T-cell (primary cell): ENCODE measurements around the gene CCDC148. TPM values are rescaled to one million over a fixed set of nuclear protein-coding genes. Genes with fewer than 3 reads are reported as not detected.

Experiments used
- ATAC-seq, 4 experiments: fragments of 200-7000 bp in 3 of 4; fragments of 150-1000 bp in 1 of 4; cut with Tn5 transposase; replicated peaks in 1 of 4; 1 replicate in 3 of 4; 2 replicates in 1 of 4; pipeline ENCODE4 v1.10.0; 2021; ENCODE audit warnings: moderate library complexity in 3 of 4, mild to moderate bottlenecking in 2 of 4, moderate number of reproducible peaks in 1 of 4
- CTCF ChIA-PET, 2 donors: fragments of 300-600 bp; sonication (Branson Sonifier 250); formaldehyde crosslinking; loops; one replicate each; lab custom pipeline; 2022; ENCODE audit warnings: antibody characterized with exemption in 2 of 2; lab: Charles Lee
- POLR2A ChIA-PET, 2 donors: fragments of 300-600 bp; sonication (Branson Sonifier 250); formaldehyde crosslinking; loops; one replicate each; lab custom pipeline; 2022; ENCODE audit warnings: antibody characterized with exemption in 2 of 2; lab: Charles Lee
- DNase-seq, 35 experiments: peaks; one replicate each; pipeline versions ENCODE4 v3.0.0 to v3.0.0-alpha.2; 2013 to 2023
- H3K27ac ChIP-seq: one replicate; pipeline ENCODE4 v1.5.1; 2013; ENCODE audit warnings: low read length
- H3K27me3 ChIP-seq, 2 experiments: replicated peaks in 1 of 2; 1 replicate in 1 of 2; 2 replicates in 1 of 2; pipeline versions ENCODE4 v1.6.1 to v1.7.0; 2013; ENCODE audit warnings: low read length in 1 of 2, mixed read lengths in 1 of 2; ENCODE audit not compliant: control insufficient read depth in 2 of 2, insufficient read depth in 2 of 2; ENCODE audit errors: extremely low read depth in 1 of 2
- H3K36me3 ChIP-seq, 2 donors: 1 replicate in 1 of 2; 2 replicates in 1 of 2; pipeline versions ENCODE4 v1.6.1 to v1.7.0; 2013; ENCODE audit warnings: low read length in 1 of 2; ENCODE audit not compliant: control insufficient read depth in 2 of 2, insufficient read depth in 1 of 2; ENCODE audit errors: extremely low read depth in 1 of 2
- H3K4me1 ChIP-seq, 2 experiments: 1 replicate in 1 of 2; 2 replicates in 1 of 2; pipeline versions ENCODE4 v1.6.1 to v1.7.0; 2013; ENCODE audit warnings: low read length in 2 of 2, mixed read lengths in 1 of 2; ENCODE audit not compliant: insufficient read depth in 2 of 2, control insufficient read depth in 1 of 2; ENCODE audit errors: extremely low read depth in 1 of 2
- H3K4me3 ChIP-seq, 2 donors: 1 replicate in 1 of 2; 2 replicates in 1 of 2; pipeline versions ENCODE4 v1.5.1 to v1.7.0; 2013; ENCODE audit warnings: mild to moderate bottlenecking in 2 of 2, low read length in 1 of 2, moderate library complexity in 1 of 2; ENCODE audit not compliant: control insufficient read depth in 1 of 2; ENCODE audit errors: extremely low read depth in 1 of 2
- H3K9me3 ChIP-seq: 2 replicates; pipeline ENCODE4 v1.7.0; 2013
- H3K27ac Mint-ChIP-seq, 2 donors: one replicate each; pipeline ENCODE4 v1.8.0; 2020 to 2021; ENCODE audit warnings: mild to moderate bottlenecking in 2 of 2, mixed read lengths in 2 of 2
- H3K27me3 Mint-ChIP-seq, 2 donors: one replicate each; pipeline ENCODE4 v1.8.0; 2021 to 2022; ENCODE audit warnings: mixed read lengths in 2 of 2
- H3K36me3 Mint-ChIP-seq: one replicate; pipeline ENCODE4 v1.8.0; 2021; ENCODE audit warnings: mixed read lengths
- H3K4me1 Mint-ChIP-seq, 3 donors: one replicate each; pipeline ENCODE4 v1.8.0; 2020 to 2022; ENCODE audit warnings: mixed read lengths in 3 of 3, mild to moderate bottlenecking in 1 of 3
- H3K4me3 Mint-ChIP-seq, 3 donors: one replicate each; pipeline ENCODE4 v1.8.0; 2020 to 2022; ENCODE audit warnings: mild to moderate bottlenecking in 3 of 3, mixed read lengths in 3 of 3, moderate library complexity in 3 of 3
- H3K9me3 Mint-ChIP-seq, 3 donors: one replicate each; pipeline ENCODE4 v1.8.0; 2020 to 2022; ENCODE audit warnings: mixed read lengths in 3 of 3
- WGBS: methylation state at CpG from one replicate; pipeline ENCODE4 v1.1.5; 2013; ENCODE audit warnings: missing lambda C conversion rate; ENCODE audit not compliant: insufficient coverage; 5-methylcytosine and 5-hydroxymethylcytosine counted together
- total RNA-seq, 35 experiments: library from RNA in 6 of 35; stranded (reverse) in 6 of 35; fragments of 120-200 nt in 1 of 35; gene quantifications; one replicate each; pipeline versions ENCODE4 v1.2.1 to v1.2.4 and lab custom pipeline; 2013 to 2026

CCDC148 gene
- total RNA-seq, 5 donors from 2014 or later (not counting 1 experiment from before 2014, with no cell fraction given): not detected

- H3K4me1 Mint-ChIP-seq: peaks cover 0 to 6% (median 5%) of the 10 kb centered on the region in 3 donors
- Histone ChIP-seq H3K4me1 (no peaks in the 10 kb centered on the region), H3K9me3 (no peaks in the 10 kb centered on the region), H3K4me3 (no peak overlapping the region), H3K36me3 (no peaks in the 10 kb centered on the region), H3K27me3 (no peaks in the 10 kb centered on the region), H3K27ac (no peak overlapping the region)
- no peaks in the 10 kb centered on the region for H3K27me3 Mint-ChIP-seq
- ATAC-seq (no peak), DNase-seq (no peak)
- H3K4me3 Mint-ChIP-seq: no peak overlapping the region
- H3K36me3 Mint-ChIP-seq: peaks cover 21% of the 10 kb centered on the region
- no peaks in the 10 kb centered on the region for H3K9me3 Mint-ChIP-seq
- POLR2A ChIA-PET: no interaction called here
- CTCF ChIA-PET: no interaction called here
- no CpG with 5 or more reads among the region's 2 CpGs for WGBS
- H3K27ac Mint-ChIP-seq: no peak overlapping the region
Observed at GRCh38 chr2:158499383-158499782, 42.8 kb upstream of the CCDC148 start.

DNA sequence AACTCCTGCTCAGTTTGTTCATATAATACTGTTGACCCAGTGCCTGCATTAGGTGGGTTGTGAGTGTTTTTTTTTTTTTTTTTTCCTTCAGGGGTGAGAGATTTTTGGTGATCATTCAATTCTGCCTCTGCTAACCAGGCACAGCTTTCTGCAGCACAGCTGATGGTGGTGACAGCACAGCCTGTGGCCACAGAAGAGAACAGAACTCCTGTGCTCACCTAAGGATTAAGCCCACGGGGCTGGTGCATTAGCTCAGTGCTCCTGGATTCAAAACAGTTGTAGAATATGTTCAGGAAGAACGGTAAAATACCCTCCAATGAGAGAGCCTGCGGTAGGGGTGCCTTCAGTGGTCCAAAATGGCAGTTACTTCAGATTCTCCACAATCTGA lies 42.2 kb upstream of the CCDC148 start:
- H3K9me3 Mint-ChIP-seq: no peaks in the 10 kb centered on the region
- H3K4me3 Mint-ChIP-seq: no peak overlapping the region
- DNase-seq: no peak
- CTCF ChIA-PET: interaction anchor here in 1 of 2 donors (0.7 kb wide), 1 partner anchor 10 kb away, joined by 5 read pairs; no protein-coding TSS in a partner anchor
- H3K9me3 ChIP-seq: no peaks in the 10 kb centered on the region
- H3K4me1 Mint-ChIP-seq: peaks cover 0 to 6% (median 5%) of the 10 kb centered on the region in 3 donors
- POLR2A ChIA-PET: no interaction called here
- H3K27me3 ChIP-seq: no peaks in the 10 kb centered on the region
- H3K4me1 ChIP-seq: no peaks in the 10 kb centered on the region
- H3K27ac ChIP-seq: no peak overlapping the region
- no CpG with 5 or more reads among the region's 3 CpGs for WGBS
- H3K27ac Mint-ChIP-seq: no peak overlapping the region
- no peak overlapping the region for H3K4me3 ChIP-seq
- H3K36me3 Mint-ChIP-seq: peaks cover 21% of the 10 kb centered on the region
- ATAC-seq: no peak
- no peaks in the 10 kb centered on the region for H3K27me3 Mint-ChIP-seq
- no peaks in the 10 kb centered on the region for H3K36me3 ChIP-seq

DNA sequence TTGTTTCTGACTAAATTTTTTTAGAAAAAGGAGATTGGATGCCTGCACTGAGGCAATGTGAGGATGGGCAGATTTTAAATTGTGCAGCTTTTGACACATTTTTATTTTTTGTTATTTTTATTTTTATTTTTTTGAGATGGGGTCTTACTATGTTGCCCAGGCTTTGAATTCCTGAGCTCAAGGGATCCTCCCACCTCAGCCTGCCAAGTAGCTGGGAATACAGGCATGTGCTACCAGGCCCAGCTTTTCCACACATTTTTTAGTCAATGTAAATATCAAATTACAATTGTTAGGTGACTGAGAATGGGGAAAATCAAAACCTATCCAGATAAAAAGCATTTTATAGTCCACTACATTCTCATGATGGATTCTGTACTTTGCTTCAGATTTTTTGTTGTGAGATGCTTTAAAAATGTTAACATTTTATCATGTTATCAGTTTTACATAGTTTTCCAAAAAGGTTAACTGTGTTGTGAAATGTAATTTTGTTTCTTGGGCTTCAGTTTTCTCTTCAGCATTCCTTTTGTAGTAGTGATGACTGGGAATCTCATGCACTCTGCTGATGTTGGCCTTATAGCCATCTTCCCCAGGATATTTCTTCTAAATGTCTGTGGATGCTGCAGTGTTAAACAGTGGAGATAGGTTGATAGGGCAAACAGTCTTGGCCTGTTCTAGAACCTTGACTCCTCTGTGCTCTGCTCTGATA lies 41.6 kb upstream of the CCDC148 start:
- no peaks in the 10 kb centered on the region for H3K4me1 ChIP-seq
- no peaks in the 10 kb centered on the region for H3K27me3 ChIP-seq
- no peaks in the 10 kb centered on the region for H3K36me3 ChIP-seq
- Mint-ChIP-seq H3K4me3 (no peak overlapping the region), H3K9me3 (no peaks in the 10 kb centered on the region), H3K27ac (no peak overlapping the region), H3K4me1 (peaks cover 0 to 6% (median 5%) of the 10 kb centered on the region in 3 donors), H3K36me3 (peaks cover 21% of the 10 kb centered on the region), H3K27me3 (no peaks in the 10 kb centered on the region)
- POLR2A ChIA-PET: no interaction called here
- H3K9me3 ChIP-seq: no peaks in the 10 kb centered on the region
- H3K27ac ChIP-seq: no peak overlapping the region
- CTCF ChIA-PET: interaction anchor here (0.6 to 0.7 kb wide), 2 partner anchors 11 to 20 kb away, joined by 3 to 5 read pairs; no protein-coding TSS in a partner anchor
- ATAC-seq (no peak), DNase-seq (no peak)
- H3K4me3 ChIP-seq: no peak overlapping the region

DNA sequence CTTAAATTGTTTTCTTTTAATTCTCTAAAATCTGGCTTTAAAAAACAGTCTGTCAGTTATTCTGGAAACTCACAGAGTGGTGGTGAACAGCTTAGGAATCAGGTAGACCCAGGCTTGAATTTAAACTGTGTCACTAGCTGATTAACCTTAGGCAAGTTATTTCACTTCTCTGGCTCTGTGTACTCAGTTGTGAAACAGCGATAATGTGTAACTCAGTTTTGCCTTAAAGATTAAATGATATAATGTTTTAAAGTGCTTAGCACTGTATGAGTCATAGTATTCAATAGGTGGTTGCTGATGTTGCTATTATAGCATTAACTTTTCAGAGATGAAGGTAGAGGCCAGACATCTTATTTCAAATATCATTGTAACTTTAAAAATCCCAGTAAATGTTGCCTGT lies 40.9 kb upstream of the CCDC148 start:
- Histone ChIP-seq H3K27ac (no peak overlapping the region), H3K27me3 (no peaks in the 10 kb centered on the region), H3K9me3 (no peaks in the 10 kb centered on the region), H3K36me3 (no peaks in the 10 kb centered on the region), H3K4me3 (no peak overlapping the region), H3K4me1 (no peaks in the 10 kb centered on the region)
- no peaks in the 10 kb centered on the region for H3K9me3 Mint-ChIP-seq
- ATAC-seq (no peak), DNase-seq (no peak)
- H3K36me3 Mint-ChIP-seq: peaks cover 22% of the 10 kb centered on the region
- ChIA-PET POLR2A (no interaction called here), CTCF (interaction anchor here in 1 of 2 donors (0.6 kb wide), 1 partner anchor 21 kb away, joined by 3 read pairs; no protein-coding TSS in a partner anchor)
- no peak overlapping the region for H3K27ac Mint-ChIP-seq
- no CpG with 5 or more reads among the region's 1 CpG for WGBS
- peaks cover 0 to 6% (median 5%) of the 10 kb centered on the region in 3 donors for H3K4me1 Mint-ChIP-seq
- no peaks in the 10 kb centered on the region for H3K27me3 Mint-ChIP-seq
- H3K4me3 Mint-ChIP-seq: no peak overlapping the region

DNA sequence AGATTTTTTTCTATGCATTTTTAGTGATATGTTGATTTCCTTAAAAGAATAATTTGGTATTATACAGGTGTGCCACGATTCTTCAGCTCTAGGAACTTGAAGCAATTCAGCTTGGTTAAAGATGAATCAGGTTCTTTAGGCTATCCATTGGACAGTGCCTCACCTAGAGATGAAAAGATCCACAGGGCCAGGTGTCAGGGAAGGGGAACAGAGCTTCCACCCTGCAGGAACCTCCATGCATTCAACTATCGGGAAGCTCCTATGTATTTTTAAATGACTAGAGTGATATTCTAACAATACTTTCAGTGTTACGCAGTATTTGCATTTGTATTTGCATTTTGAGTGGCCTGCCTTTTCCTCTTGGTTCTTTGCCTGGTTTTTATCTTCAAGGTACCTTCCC lies 40.4 kb upstream of the CCDC148 start:
- no peaks in the 10 kb centered on the region for H3K27me3 Mint-ChIP-seq
- H3K9me3 ChIP-seq: no peaks in the 10 kb centered on the region
- no peak overlapping the region for H3K27ac Mint-ChIP-seq
- H3K4me3 Mint-ChIP-seq: no peak overlapping the region
- DNase-seq (no peak), ATAC-seq (no peak)
- H3K4me3 ChIP-seq: no peak overlapping the region
- no peaks in the 10 kb centered on the region for H3K9me3 Mint-ChIP-seq
- POLR2A ChIA-PET: no interaction called here
- no peaks in the 10 kb centered on the region for H3K27me3 ChIP-seq
- H3K4me1 ChIP-seq: no peaks in the 10 kb centered on the region
- peaks cover 24% of the 10 kb centered on the region for H3K36me3 Mint-ChIP-seq
- no CpG with 5 or more reads among the region's 3 CpGs for WGBS
- no peaks in the 10 kb centered on the region for H3K36me3 ChIP-seq
- CTCF ChIA-PET: no interaction called here
- H3K4me1 Mint-ChIP-seq: peaks cover 0 to 6% (median 5%) of the 10 kb centered on the region in 3 donors
- no peak overlapping the region for H3K27ac ChIP-seq

DNA sequence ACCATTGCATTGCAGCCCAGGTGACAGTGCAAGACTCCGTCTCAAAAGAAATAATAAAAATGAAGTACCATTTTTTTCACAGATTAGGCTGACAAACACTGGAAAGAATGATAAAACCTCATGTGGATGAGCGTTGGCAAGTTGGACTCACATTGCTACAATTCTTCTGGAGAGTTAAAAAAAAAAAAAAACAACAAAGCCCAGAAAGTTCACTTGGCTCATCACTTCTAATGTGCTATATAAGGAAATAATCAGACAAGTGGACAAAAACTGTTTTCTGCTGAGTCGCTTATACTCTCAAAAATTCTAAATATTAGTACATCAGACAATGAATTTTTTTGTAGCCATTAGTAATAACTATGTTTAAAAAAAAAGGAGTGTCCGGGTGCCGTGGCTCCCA lies 38.6 kb upstream of the CCDC148 start:
- H3K27ac Mint-ChIP-seq: no peak overlapping the region
- H3K9me3 Mint-ChIP-seq: no peaks in the 10 kb centered on the region
- H3K27me3 Mint-ChIP-seq: no peaks in the 10 kb centered on the region
- H3K27ac ChIP-seq: no peak overlapping the region
- CTCF ChIA-PET: interaction anchor here in 1 of 2 donors (0.6 kb wide), 1 partner anchor 776 kb away, joined by 3 read pairs; no protein-coding TSS in a partner anchor
- no peak overlapping the region for H3K4me3 Mint-ChIP-seq
- peaks cover 19% of the 10 kb centered on the region for H3K36me3 Mint-ChIP-seq
- H3K4me3 ChIP-seq: no peak overlapping the region
- no peaks in the 10 kb centered on the region for H3K4me1 ChIP-seq
- peaks cover 0 to 6% (median 0%) of the 10 kb centered on the region in 3 donors for H3K4me1 Mint-ChIP-seq
- H3K36me3 ChIP-seq: no peaks in the 10 kb centered on the region
- POLR2A ChIA-PET: no interaction called here
- H3K27me3 ChIP-seq: no peaks in the 10 kb centered on the region
- no peaks in the 10 kb centered on the region for H3K9me3 ChIP-seq
- DNase-seq: no peak
- ATAC-seq: no peak
- 100% methylated on average over 1 of the region's 5 CpGs for WGBS
